Measurements from ENCODE around the gene OLIG3. TPM values are rescaled to one million over a fixed set of nuclear protein-coding genes. Genes with fewer than 3 reads are reported as not detected.
A peak's percentile ranks its signal among the peaks of the same experiment; 100 is the strongest.

OLIG3 gene
- polyA plus RNA-seq, 3 donors from 2014 or later: not detected

DNA sequence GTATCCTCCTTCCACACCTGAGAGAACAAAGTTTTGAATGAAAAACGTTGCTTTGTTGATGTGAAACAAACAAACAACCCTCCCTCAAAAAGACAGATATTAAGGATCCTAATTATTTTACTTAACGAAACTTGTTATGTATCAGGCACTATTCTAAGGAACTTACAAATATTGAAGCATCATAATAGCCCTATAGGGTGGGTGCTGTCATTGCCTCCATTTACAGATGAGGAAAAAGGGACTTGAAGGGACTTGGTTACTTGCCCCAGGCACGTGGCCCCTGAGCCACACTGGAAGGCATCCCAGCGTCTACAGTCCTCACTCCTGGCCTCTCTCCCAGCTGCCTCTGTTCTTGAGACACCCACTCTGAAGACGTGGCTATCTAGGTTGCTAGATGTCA lies 20.2 kb upstream of the OLIG3 start:
- no peak overlapping the region for H3K27ac Mint-ChIP-seq
- peaks cover 0 to 6% (median 0%) of the 10 kb centered on the region in 3 donors for H3K36me3 Mint-ChIP-seq

DNA sequence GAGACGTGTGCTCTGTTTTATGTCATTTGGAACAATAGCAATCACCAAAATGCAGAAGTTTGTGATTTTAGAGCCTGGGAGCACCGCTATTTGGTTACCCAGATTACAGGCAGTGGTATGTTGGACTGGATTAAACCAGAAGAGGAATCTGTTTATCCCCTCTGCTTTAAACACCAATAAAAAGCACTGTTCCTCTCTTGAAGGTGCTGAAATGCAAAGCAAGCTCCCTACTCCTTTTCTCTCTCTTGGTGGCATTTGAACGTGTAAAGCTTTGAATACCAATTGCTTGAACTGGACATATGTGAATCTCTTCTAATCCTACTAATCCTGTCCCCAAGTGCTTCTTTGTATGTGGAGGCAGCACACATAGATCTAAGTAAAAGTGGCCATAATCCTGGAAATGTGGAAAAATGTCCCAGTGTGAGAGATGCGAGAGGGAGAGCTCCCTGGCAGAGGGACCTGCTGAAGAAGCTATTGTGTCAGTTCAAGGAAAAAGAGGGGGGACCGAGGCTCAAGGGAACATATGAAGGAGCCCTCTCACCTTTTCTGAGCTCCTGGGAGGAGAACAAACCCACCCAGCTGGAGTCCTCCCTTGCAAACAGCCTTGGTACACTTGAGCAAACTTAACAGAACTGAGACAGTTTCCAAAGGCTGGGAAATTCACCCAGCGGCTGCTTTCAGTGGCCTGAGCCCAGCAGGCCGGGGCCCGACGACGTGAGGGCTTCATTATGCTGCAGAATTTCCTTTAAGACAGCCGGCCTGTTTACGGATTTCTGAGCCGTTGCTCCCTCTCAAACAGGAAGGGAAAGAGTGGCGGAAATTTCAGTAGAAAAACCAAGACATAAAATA lies 18.8 kb upstream of the OLIG3 start:
- no peak overlapping the region for H3K4me3 Mint-ChIP-seq
- H3K4me1 Mint-ChIP-seq: no peaks in the 10 kb centered on the region
- H3K9me3 Mint-ChIP-seq: peaks cover 6 to 22% (median 8%) of the 10 kb centered on the region in 6 donors
- H3K27me3 Mint-ChIP-seq (ENCODE audit: low read depth in 3 of 3): peaks cover 13 to 52% (median 35%) of the 10 kb centered on the region in 3 donors
- DNase-seq: no peak
- H3K27ac Mint-ChIP-seq: no peak overlapping the region
- peaks cover 0 to 6% (median 4%) of the 10 kb centered on the region in 3 donors for H3K36me3 Mint-ChIP-seq

More for the DNA sequence above, 20.2 kb upstream of the OLIG3 start:
- H3K4me3 Mint-ChIP-seq: no peak overlapping the region
- DNase-seq: no peak
- peaks cover 6 to 18% (median 9%) of the 10 kb centered on the region in 6 donors for H3K9me3 Mint-ChIP-seq
- peaks cover 16 to 57% (median 28%) of the 10 kb centered on the region in 3 donors for H3K27me3 Mint-ChIP-seq (ENCODE audit: low read depth in 3 of 3)
- H3K4me1 Mint-ChIP-seq: no peaks in the 10 kb centered on the region

DNA sequence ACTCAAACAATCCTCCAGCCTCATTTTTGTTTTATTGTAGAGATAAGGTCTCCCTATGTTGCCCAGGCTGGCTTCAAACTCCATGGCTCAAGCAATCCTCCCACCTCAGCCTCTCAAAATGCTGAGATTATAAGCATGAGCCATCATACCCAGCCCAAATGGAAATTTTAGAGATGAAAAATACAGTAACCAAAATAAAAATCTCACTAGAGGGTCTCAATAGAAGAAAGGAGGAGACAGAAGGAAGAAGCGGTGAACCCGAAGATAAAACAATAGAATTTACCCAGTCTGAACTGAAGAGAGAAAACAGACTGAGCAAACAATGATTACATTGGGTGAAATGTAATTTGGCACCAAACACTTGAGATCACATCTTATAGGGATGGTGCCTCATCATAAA lies 16.7 kb upstream of the OLIG3 start:
- Mint-ChIP-seq H3K27me3 (ENCODE audit: low read depth in 3 of 3) (peaks cover 16 to 41% (median 34%) of the 10 kb centered on the region in 3 donors), H3K9me3 (peaks cover 6 to 22% (median 8%) of the 10 kb centered on the region in 6 donors), H3K36me3 (peaks cover 4 to 6% (median 4%) of the 10 kb centered on the region in 3 donors), H3K4me1 (no peaks in the 10 kb centered on the region), H3K27ac (no peak overlapping the region), H3K4me3 (no peak overlapping the region)
- DNase-seq: no peak

DNA sequence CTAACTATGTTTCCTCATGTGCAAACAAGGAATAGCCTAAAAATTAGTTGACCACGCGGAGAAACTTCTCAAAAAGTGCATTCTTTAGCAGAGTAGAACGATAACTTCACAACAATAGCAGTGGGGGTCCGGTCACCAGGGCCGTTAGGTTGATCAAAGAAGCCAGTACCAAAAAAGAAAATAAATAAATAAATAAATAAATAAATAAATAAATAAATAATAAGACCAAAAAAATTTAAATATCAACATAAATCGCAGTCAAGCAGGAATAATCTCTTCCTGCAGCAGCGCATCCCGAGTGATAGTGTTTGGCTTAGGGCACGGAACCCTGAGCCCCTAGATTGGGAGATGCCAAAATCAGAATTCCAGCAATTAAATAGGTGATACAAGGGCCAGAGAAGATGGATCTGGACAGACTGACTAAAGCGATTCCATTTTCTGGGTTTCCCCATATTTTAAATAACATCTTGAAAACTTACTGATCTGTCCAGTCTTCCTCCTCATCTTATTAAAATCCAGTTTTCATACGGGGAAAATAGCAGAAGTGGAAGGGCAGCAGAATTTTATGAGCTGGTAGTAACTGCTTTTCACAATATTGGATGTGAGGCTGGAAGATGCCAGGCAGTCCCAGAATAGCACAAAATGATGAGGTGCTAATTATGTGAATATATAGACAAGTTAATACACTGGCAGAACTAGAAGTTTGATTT lies 4.4 kb upstream of the OLIG3 start:
- no peak for DNase-seq
- Mint-ChIP-seq H3K36me3 (no peaks in the 10 kb centered on the region), H3K4me3 (peak overlapping the region in 2 of 5 donors; percentile 35 to 38), H3K4me1 (peaks cover 29 to 30% of the 10 kb centered on the region in 2 donors), H3K27me3 (ENCODE audit: low read depth in 3 of 3) (peaks cover 37 to 56% (median 47%) of the 10 kb centered on the region in 3 donors), H3K27ac (no peak overlapping the region), H3K9me3 (peaks cover 0 to 9% (median 0%) of the 10 kb centered on the region in 6 donors)

DNA sequence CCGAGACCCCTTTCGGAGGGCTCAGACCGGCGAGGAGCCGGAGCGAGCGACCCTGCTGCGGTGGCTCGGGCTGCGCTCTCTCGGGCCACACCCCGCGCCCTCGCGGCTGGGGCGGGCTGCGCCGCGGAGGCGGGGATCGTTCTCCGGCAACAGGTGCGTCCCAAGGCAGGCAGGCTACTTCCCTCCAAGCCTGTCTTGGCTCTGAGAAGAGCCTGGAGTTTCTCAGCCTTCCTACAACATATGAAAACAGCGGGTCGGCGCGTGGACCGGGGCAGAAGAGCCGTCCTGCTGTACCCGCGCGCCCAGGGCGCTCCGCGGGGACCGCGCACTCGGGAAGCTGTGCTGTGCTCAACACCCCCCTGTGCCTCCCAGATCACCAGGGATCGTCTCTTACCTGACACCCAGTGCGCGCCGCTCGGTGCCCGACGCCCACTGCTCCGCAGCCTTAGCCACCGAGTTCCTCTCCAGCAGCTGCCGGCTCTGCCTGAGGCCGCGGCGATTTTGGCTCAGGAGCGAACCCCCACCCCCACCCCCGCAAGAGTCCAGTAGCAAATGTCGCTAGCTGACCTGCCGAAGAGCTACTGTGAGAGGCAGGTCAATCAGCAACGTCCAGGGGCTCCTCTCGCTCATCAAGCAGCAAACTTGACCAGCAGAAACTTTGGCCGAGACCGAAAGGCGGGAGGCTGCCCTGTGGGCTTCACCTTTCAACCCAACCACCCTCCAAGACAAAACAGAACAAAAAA lies 3.7 kb upstream of the OLIG3 start:
- Mint-ChIP-seq H3K9me3 (peaks cover 0 to 9% (median 0%) of the 10 kb centered on the region in 6 donors), H3K27me3 (ENCODE audit: low read depth in 3 of 3) (peaks cover 37 to 56% (median 53%) of the 10 kb centered on the region in 3 donors), H3K4me3 (peak overlapping the region in 2 of 5 donors; percentile 35 to 38), H3K36me3 (no peaks in the 10 kb centered on the region), H3K27ac (no peak overlapping the region), H3K4me1 (peaks cover 32 to 35% of the 10 kb centered on the region in 2 donors)
- DNase-seq: no peak

- Mint-ChIP-seq H3K9me3 (peaks cover 0 to 9% (median 0%) of the 10 kb centered on the region in 6 donors), H3K27ac (no peak overlapping the region), H3K4me3 (peak overlapping the region in 3 of 5 donors; percentile 30 to 43 (median 33)), H3K27me3 (ENCODE audit: low read depth in 3 of 3) (peaks cover 40 to 61% (median 58%) of the 10 kb centered on the region in 3 donors), H3K4me1 (peaks cover 40% of the 10 kb centered on the region in 2 donors), H3K36me3 (peaks cover 0 to 6% (median 0%) of the 10 kb centered on the region in 3 donors)
- DNase-seq: no peak
Measured at GRCh38 chr6:137496909-137497720, 2.9 kb upstream of the OLIG3 start.

DNA sequence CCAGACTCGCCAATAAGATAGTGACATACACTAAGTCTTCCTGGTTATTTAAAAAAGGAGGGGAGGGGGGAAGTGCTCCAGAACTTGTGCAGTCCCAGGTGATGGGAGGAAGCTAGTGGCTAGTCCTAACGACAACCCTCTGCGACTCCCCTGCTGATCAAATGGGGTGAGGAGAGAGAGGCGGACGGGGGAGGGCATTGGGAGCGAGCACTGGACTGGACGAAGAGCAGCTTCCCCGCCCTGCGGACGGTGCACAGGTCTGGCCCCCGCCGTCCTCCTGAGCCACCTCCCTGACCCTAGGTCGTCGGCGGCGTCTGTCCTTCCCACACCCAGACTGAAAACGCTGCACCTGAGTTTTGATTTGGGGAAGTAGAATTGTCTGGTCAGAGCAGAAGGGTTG lies 2.2 kb upstream of the OLIG3 start:
- Mint-ChIP-seq H3K9me3 (peaks cover 0 to 9% (median 0%) of the 10 kb centered on the region in 6 donors), H3K27me3 (ENCODE audit: low read depth in 3 of 3) (peaks cover 47 to 66% (median 61%) of the 10 kb centered on the region in 3 donors), H3K4me1 (peaks cover 40 to 47% of the 10 kb centered on the region in 2 donors), H3K27ac (no peak overlapping the region), H3K4me3 (peak overlapping the region in 2 of 5 donors; percentile 35 to 57), H3K36me3 (peaks cover 0 to 6% (median 0%) of the 10 kb centered on the region in 3 donors)
- no peak for DNase-seq

- H3K9me3 Mint-ChIP-seq: peaks cover 0 to 9% (median 0%) of the 10 kb centered on the region in 6 donors
- no peak for DNase-seq
- H3K27me3 Mint-ChIP-seq (ENCODE audit: low read depth in 3 of 3): peaks cover 47 to 70% (median 63%) of the 10 kb centered on the region in 3 donors
- no peak overlapping the region for H3K27ac Mint-ChIP-seq
- peak overlapping the region in 2 of 5 donors; percentile 15 to 57 for H3K4me3 Mint-ChIP-seq
- H3K36me3 Mint-ChIP-seq: peaks cover 0 to 6% (median 0%) of the 10 kb centered on the region in 3 donors
- H3K4me1 Mint-ChIP-seq: peaks cover 40 to 51% of the 10 kb centered on the region in 2 donors
Measured at GRCh38 chr6:137495703-137496336, 1.6 kb upstream of the OLIG3 start.

GRCh38 chr6:137494988-137495702 lies 951 bp upstream of the OLIG3 start:
- Mint-ChIP-seq H3K9me3 (peaks cover 0 to 9% (median 0%) of the 10 kb centered on the region in 6 donors), H3K36me3 (peaks cover 0 to 6% (median 0%) of the 10 kb centered on the region in 3 donors), H3K27me3 (ENCODE audit: low read depth in 3 of 3) (peaks cover 49 to 75% (median 67%) of the 10 kb centered on the region in 3 donors), H3K4me3 (peak overlapping the region; percentile 35 to 76 (median 44)), H3K4me1 (peaks cover 42 to 55% of the 10 kb centered on the region in 2 donors), H3K27ac (no peak overlapping the region)
- DNase-seq: no peak

DNA sequence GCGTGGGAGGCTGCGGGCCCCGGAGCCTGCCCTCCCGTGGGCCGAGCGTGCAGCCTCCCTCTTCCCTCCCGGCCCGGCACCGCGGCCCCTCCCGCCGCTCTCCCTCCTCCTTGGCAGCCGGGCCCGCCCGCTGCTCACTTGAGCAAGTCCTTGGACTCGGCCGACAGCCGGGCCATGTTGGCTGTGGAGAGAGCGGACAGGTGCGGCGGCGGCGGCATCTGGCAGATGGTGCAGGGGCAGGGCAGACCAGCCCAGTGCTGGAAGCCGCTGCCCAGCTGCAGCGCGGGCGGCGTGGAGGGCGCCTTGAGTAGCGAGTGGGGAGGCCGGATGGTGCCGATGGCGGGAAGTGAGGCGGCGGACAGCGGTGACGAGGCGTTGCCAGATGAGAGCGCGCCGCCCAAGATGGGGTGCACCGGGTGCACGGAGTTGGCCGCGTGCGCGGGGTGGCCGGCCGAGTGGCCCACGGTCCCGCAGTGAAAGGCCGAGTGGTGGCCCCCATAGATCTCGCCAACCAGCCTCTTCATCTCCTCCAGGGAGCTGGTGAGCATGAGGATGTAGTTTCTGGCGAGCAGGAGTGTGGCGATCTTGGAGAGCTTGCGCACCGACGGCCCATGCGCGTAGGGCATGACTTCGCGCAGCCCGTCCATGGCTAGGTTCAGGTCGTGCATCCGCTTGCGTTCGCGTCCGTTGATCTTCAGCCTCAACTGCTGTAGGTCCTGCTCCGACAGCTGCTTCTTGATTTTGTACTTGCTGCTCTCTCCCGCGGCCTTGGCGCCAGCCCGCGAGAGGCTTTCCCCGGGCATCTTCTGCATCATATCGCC lies 766 bp downstream of the OLIG3 start:
- Mint-ChIP-seq H3K4me1 (peaks cover 53 to 67% of the 10 kb centered on the region in 2 donors), H3K9me3 (peaks cover 0 to 9% (median 0%) of the 10 kb centered on the region in 6 donors), H3K27me3 (ENCODE audit: low read depth in 3 of 3) (peaks cover 51 to 79% (median 71%) of the 10 kb centered on the region in 3 donors), H3K4me3 (peak overlapping the region; percentile 37 to 76 (median 60)), H3K36me3 (peaks cover 0 to 6% (median 0%) of the 10 kb centered on the region in 3 donors), H3K27ac (no peak overlapping the region)
- peak in 2 of 3 donors; percentile 28 to 30 for DNase-seq

Measured in immature natural killer cell (primary cell).